Purkinje cell (primary cell): Measurements from ENCODE around the gene RPL15. TPM values are rescaled to one million over a fixed set of nuclear protein-coding genes. Genes with fewer than 3 reads are reported as not detected.

Experiments used
- polyA plus RNA-seq: library from polyadenylated mRNA; unstranded; fragments of >200 nt; fragmentation: Nextera tagmentation; gene quantifications from 2 replicates; pipeline ENCODE4 v1.2.1, GENCODE V29; 2014

RPL15 gene
- polyA plus RNA-seq, result 682 and 918 TPM in 2 replicates

GRCh38 chr3:23916886-23917678 lies at the start of gene RPL15, which contains the start of gene NKIRAS1:
Gene RPL15 (plus strand): TSS chr3:23917132. CDS start chr3:23917860, 728 bp downstream.
Gene NKIRAS1 (minus strand): TSS chr3:23916990. CDS start chr3:23910904, 6,086 bp downstream.

GRCh38 chr3:23944861-23945662 lies 28.1 kb downstream of the RPL15 start, which contains the start of gene NR1D2:
Gene NR1D2 (plus strand): TSS chr3:23945286. CDS start chr3:23945579, 293 bp downstream.

Other genes with a start within 250 kb of the RPL15 start
- 25.0 and 33.0 TPM in 2 replicates for gene UBE2E1, start 111.2 kb upstream of the RPL15 start, polyA plus RNA-seq
- gene NKIRAS1, start 142 bp upstream of the RPL15 start, polyA plus RNA-seq, result 80.5 and 100 TPM in 2 replicates
- 28.4 and 34.6 TPM in 2 replicates for gene NR1D2, start 28.2 kb downstream of the RPL15 start, polyA plus RNA-seq